ENCODE results near the gene ARHGEF17. TPM values are rescaled to one million over a fixed set of nuclear protein-coding genes. Genes with fewer than 3 reads are reported as not detected.

The ARHGEF17 gene
- total RNA-seq, 2 donors from 2014 or later: 31.0 to 39.0 TPM

DNA sequence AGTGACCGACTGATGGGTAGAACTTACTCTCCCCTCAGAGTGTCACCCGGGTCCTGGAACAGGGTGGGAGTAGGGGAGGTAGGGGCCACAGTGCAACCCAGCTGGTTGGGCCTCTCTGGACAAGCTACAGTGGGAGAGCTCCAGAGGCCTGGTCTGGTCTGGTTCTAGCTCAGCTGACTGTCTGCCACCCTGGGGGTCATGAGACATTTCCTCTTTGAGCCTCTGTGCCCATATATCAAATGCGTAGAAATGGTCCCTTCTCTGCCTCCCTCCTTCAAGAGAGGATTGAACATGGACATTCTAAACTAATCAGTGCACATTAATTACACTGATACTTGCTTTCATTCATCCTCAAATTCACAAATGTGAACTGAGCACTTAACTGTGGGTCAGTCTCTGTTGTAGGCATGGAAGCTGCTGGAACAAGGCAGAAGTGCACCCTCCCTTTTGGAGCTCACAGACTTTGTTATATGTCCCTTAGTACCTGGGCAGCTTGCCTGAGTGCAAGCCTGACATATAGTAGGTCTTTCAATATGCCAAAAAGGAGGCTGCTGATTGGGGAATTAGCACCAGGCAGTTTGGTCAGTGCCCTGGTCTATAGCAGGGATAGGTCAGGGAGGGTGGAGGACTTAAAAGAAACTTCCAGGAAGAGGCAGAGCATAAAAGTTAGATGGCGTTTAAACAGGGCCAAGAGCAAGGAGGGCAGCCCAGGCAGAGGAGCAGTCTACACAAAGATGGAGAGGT lies 25.7 kb downstream of the ARHGEF17 start:
- H3K4me1 ChIP-seq (ENCODE audit: control insufficient read depth, insufficient read depth, low read length): peaks cover 11% of the 10 kb centered on the region
- no peak overlapping the region for H3K27ac Mint-ChIP-seq
- H3K27me3 ChIP-seq (ENCODE audit: control insufficient read depth, insufficient read depth, low read length, poor library complexity, severe bottlenecking): no peaks in the 10 kb centered on the region
- peaks cover 8% of the 10 kb centered on the region for H3K27me3 Mint-ChIP-seq (ENCODE audit: insufficient read depth)
- H3K27ac ChIP-seq (ENCODE audit: low read depth, low read length): peak overlapping the region; percentile 91
- H3K4me3 Mint-ChIP-seq: no peak overlapping the region
- no peak for DNase-seq
- H3K36me3 ChIP-seq (ENCODE audit: control insufficient read depth, insufficient read depth, low read length): peaks cover 9% of the 10 kb centered on the region
- no peak overlapping the region for H3K9ac ChIP-seq (ENCODE audit: extremely low read depth, low read length, poor library complexity, severe bottlenecking)
- WGBS, 2 experiments (ENCODE audit: insufficient coverage in 1 of 2, insufficient read length in 1 of 2): 88 to 90% methylated on average over 2 to 4 of the region's 4 CpGs
- H3K36me3 Mint-ChIP-seq (ENCODE audit: low read depth): peaks cover 1% of the 10 kb centered on the region
- no peaks in the 10 kb centered on the region for H3K9me3 Mint-ChIP-seq
- TF ChIP-seq CTCF (conservative IDR thresholded peaks at IDR 0.05): no peak
- peaks cover 39% of the 10 kb centered on the region for H3K4me1 Mint-ChIP-seq
- no peaks in the 10 kb centered on the region for H3K9me3 ChIP-seq (ENCODE audit: control insufficient read depth, low read length)
- no peak overlapping the region for H3K4me3 ChIP-seq (ENCODE audit: low read length)

GRCh38 chr11:73334384-73335203 lies 26.5 kb downstream of the ARHGEF17 start:
- Histone ChIP-seq H3K27me3 (ENCODE audit: control insufficient read depth, insufficient read depth, low read length, poor library complexity, severe bottlenecking) (no peaks in the 10 kb centered on the region), H3K36me3 (ENCODE audit: control insufficient read depth, insufficient read depth, low read length) (peaks cover 9% of the 10 kb centered on the region), H3K9me3 (ENCODE audit: control insufficient read depth, low read length) (no peaks in the 10 kb centered on the region), H3K4me1 (ENCODE audit: control insufficient read depth, insufficient read depth, low read length) (peaks cover 11% of the 10 kb centered on the region), H3K9ac (ENCODE audit: extremely low read depth, low read length, poor library complexity, severe bottlenecking) (no peak overlapping the region), H3K4me3 (ENCODE audit: low read length) (no peak overlapping the region), H3K27ac (ENCODE audit: low read depth, low read length) (peak overlapping the region; percentile 91)
- Mint-ChIP-seq H3K4me3 (no peak overlapping the region), H3K4me1 (peaks cover 39% of the 10 kb centered on the region), H3K27ac (peak overlapping the region; percentile 61), H3K27me3 (ENCODE audit: insufficient read depth) (peaks cover 8% of the 10 kb centered on the region), H3K36me3 (ENCODE audit: low read depth) (peaks cover 1% of the 10 kb centered on the region), H3K9me3 (no peaks in the 10 kb centered on the region)
- no peak for TF ChIP-seq CTCF (conservative IDR thresholded peaks at IDR 0.05)
- peak; percentile 77 for DNase-seq
- 55 to 60% methylated on average over 2 to 6 of the region's 6 CpGs for WGBS, 2 experiments (ENCODE audit: insufficient coverage in 1 of 2, insufficient read length in 1 of 2)

DNA sequence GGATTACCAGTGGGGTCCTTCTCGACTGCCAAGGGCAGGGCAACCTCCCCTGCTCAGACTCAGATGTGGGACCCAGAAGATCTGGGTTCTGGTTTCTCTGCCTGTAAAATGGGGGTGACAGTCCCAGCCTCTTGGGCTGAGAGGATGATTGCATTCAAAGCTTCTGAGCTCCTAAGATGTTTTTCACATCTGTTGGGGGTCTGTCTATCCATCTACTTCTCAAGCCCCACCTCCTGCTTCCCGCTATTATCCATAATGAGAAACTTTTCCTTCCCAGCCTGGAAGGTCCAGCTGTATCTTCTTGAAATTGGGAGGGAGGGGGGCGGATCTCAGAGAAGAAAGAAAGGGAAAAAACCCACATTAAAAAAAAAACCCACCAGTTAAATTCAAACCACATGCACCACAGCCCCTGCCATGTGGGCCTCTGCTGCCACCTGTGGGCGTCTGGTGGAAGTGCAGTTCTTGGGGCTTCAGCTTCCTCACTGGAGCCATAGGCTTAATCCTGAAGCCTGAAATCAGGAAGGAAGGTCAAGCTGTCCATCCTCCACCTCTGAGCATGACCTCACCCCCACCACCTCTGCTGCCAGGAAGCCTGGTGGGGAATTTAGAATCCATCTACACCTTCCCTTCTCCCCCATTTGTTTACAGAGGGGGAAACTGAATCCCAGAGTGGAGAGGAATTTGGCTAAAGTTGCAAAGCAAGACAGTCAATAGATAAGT lies 27.3 kb downstream of the ARHGEF17 start:
- Histone ChIP-seq H3K4me1 (ENCODE audit: control insufficient read depth, insufficient read depth, low read length) (peaks cover 11% of the 10 kb centered on the region), H3K27ac (ENCODE audit: low read depth, low read length) (peak overlapping the region; percentile 91), H3K36me3 (ENCODE audit: control insufficient read depth, insufficient read depth, low read length) (peaks cover 9% of the 10 kb centered on the region), H3K9me3 (ENCODE audit: control insufficient read depth, low read length) (no peaks in the 10 kb centered on the region), H3K9ac (ENCODE audit: extremely low read depth, low read length, poor library complexity, severe bottlenecking) (no peak overlapping the region), H3K27me3 (ENCODE audit: control insufficient read depth, insufficient read depth, low read length, poor library complexity, severe bottlenecking) (no peaks in the 10 kb centered on the region), H3K4me3 (ENCODE audit: low read length) (no peak overlapping the region)
- H3K36me3 Mint-ChIP-seq (ENCODE audit: low read depth): peaks cover 1% of the 10 kb centered on the region
- DNase-seq: peak; percentile 97
- no peak overlapping the region for H3K27ac Mint-ChIP-seq
- TF ChIP-seq CTCF (conservative IDR thresholded peaks at IDR 0.05): peak; percentile 95
- H3K4me1 Mint-ChIP-seq: peaks cover 43% of the 10 kb centered on the region
- 24 to 36% methylated on average over 2 to 3 of the region's 4 CpGs for WGBS, 2 experiments (ENCODE audit: insufficient coverage in 1 of 2, insufficient read length in 1 of 2)
- no peak overlapping the region for H3K4me3 Mint-ChIP-seq
- H3K9me3 Mint-ChIP-seq: no peaks in the 10 kb centered on the region
- peaks cover 10% of the 10 kb centered on the region for H3K27me3 Mint-ChIP-seq (ENCODE audit: insufficient read depth)
